Liver (tissue), 9 donors: ENCODE data around the gene SLC25A29. TPM values are rescaled to one million over a fixed set of nuclear protein-coding genes. Genes with fewer than 3 reads are reported as not detected.
"Not testable (repeated sequence)": the region's sequence is repeated elsewhere in the genome, so short reads cannot be mapped to it uniquely, and the experiment has no call there.

ENCODE experiments used
- DNase-seq: peaks from one replicate; pipeline ENCODE4 v3.0.0-alpha.2; 2017; ENCODE audit warnings: low spot score
- H3K27ac ChIP-seq, 2 donors: one replicate each; pipeline ENCODE4 v1.7.0; 2013; ENCODE audit warnings: inconsistent platforms in 2 of 2, low read length in 2 of 2, control low read depth in 1 of 2, low read depth in 1 of 2, mild to moderate bottlenecking in 1 of 2
- H3K27me3 ChIP-seq, 4 donors: one replicate each; pipeline versions ENCODE4 v1.6.1 to v1.7.0; 2013; ENCODE audit warnings: low read length in 3 of 4, inconsistent platforms in 1 of 4, mild to moderate bottlenecking in 1 of 4, moderate library complexity in 1 of 4; ENCODE audit not compliant: control insufficient read depth in 4 of 4, insufficient read depth in 4 of 4
- H3K36me3 ChIP-seq, 4 donors: one replicate each; pipeline versions ENCODE4 v1.6.1 to v1.7.0; 2013; ENCODE audit warnings: low read length in 3 of 4, mild to moderate bottlenecking in 3 of 4, low read depth in 1 of 4, moderate library complexity in 1 of 4; ENCODE audit not compliant: control insufficient read depth in 4 of 4, insufficient read depth in 3 of 4
- H3K4me1 ChIP-seq, 4 donors: one replicate each; pipeline versions ENCODE4 v1.6.1 to v1.7.0; 2013; ENCODE audit warnings: low read length in 3 of 4, mild to moderate bottlenecking in 3 of 4, moderate library complexity in 1 of 4; ENCODE audit not compliant: control insufficient read depth in 4 of 4, insufficient read depth in 4 of 4
- H3K4me3 ChIP-seq, 3 donors: one replicate each; pipeline versions ENCODE4 v1.6.1 to v1.7.0; 2013; ENCODE audit warnings: low read length in 3 of 3, control low read depth in 1 of 3, low read depth in 1 of 3, mild to moderate bottlenecking in 1 of 3
- H3K9ac ChIP-seq, 2 donors: one replicate each; pipeline ENCODE4 v1.7.0; 2013; ENCODE audit warnings: low read length in 2 of 2, mild to moderate bottlenecking in 2 of 2, moderate library complexity in 2 of 2, control low read depth in 1 of 2, low read depth in 1 of 2
- H3K9me3 ChIP-seq, 4 donors: one replicate each; pipeline versions ENCODE4 v1.6.1 to v1.7.0; 2013; ENCODE audit warnings: low read length in 3 of 4; ENCODE audit not compliant: control insufficient read depth in 4 of 4
- ATF3 ChIP-seq: IDR thresholded peaks from 2 replicates; pipeline ENCODE4 v1.6.1; 2016; ENCODE audit warnings: antibody characterized with exemption
- CTCF ChIP-seq: fragments of 150-350 bp; IDR thresholded peaks from 2 replicates; pipeline ENCODE4 v1.5.1; 2017; ENCODE audit warnings: improper control_type of control experiment, low read depth, low read length; ENCODE audit not compliant: missing input control
- EGR1 ChIP-seq, 2 donors: IDR thresholded peaks; 2 replicates each; pipeline ENCODE4 v1.6.1; 2016 to 2018; ENCODE audit warnings: antibody characterized with exemption in 2 of 2, low read depth in 2 of 2
- FOXA1 ChIP-seq: IDR thresholded peaks from 2 replicates; pipeline ENCODE4 v1.6.1; 2016; ENCODE audit warnings: antibody characterized with exemption
- FOXA2 ChIP-seq: IDR thresholded peaks from 2 replicates; pipeline ENCODE4 v1.6.1; 2016; ENCODE audit warnings: antibody characterized with exemption
- HNF4G ChIP-seq: IDR thresholded peaks from 2 replicates; pipeline ENCODE4 v1.6.1; 2016; ENCODE audit warnings: antibody characterized with exemption
- NR2F2 ChIP-seq: IDR thresholded peaks from 2 replicates; pipeline ENCODE4 v1.6.1; 2016; ENCODE audit warnings: antibody characterized with exemption
- REST ChIP-seq: IDR thresholded peaks from 2 replicates; pipeline ENCODE4 v1.6.1; 2016; ENCODE audit warnings: antibody characterized with exemption, mild to moderate bottlenecking
- RXRA ChIP-seq, 2 donors: IDR thresholded peaks; 2 replicates each; pipeline ENCODE4 v1.6.1; 2017 to 2018; ENCODE audit warnings: antibody characterized with exemption in 2 of 2, mild to moderate bottlenecking in 1 of 2
- SP1 ChIP-seq: IDR thresholded peaks from 2 replicates; pipeline ENCODE4 v1.6.1; 2018; ENCODE audit warnings: antibody characterized with exemption, mild to moderate bottlenecking
- ZBTB33 ChIP-seq: IDR thresholded peaks from 2 replicates; pipeline ENCODE4 v1.6.1; 2016; ENCODE audit warnings: antibody characterized with exemption
- WGBS: extraction: QIAGEN DNeasy Blood & Tissue Kit; methylation state at CpG from one replicate; pipeline ENCODE4 v1.1.7; 2013; 5-methylcytosine and 5-hydroxymethylcytosine counted together
- polyA plus RNA-seq, 2 donors: library from polyadenylated mRNA; stranded (reverse) in 1 of 2; unstranded in 1 of 2; fragments of 200-250 nt in 1 of 2; fragments of >200 nt in 1 of 2; fragmentation: Nextera tagmentation in 1 of 2; extraction: Ambion mirVana in 1 of 2; gene quantifications; one replicate each; pipeline versions ENCODE4 v1.2.1 to v1.2.3, GENCODE V29; 2013 to 2015
- total RNA-seq, 2 donors: library from RNA; depleted of rRNA; stranded (reverse); fragments of >200 nt; gene quantifications; one replicate each; pipeline ENCODE4 v1.2.3, GENCODE V29; 2014
- donor health status: healthy.
- donor health status: healthy.
- donor health status: healthy.
- donor health status: healthy.
- donor health status: healthy.

SLC25A29 gene
- total and polyA plus RNA-seq, 4 donors = 2.4 to 13.9 (median 8.9) TPM

GRCh38 chr14:100346306-100347091 lies 40.3 kb upstream of the SLC25A29 start:
- no peak overlapping the region for H3K9ac ChIP-seq
- peaks cover 6 to 45% (median 19%) of the 10 kb centered on the region in 4 donors for H3K36me3 ChIP-seq
- no peak overlapping the region for H3K27ac ChIP-seq
- TF ChIP-seq FOXA2 = no peak
- no peak for TF ChIP-seq FOXA1
- TF ChIP-seq ATF3 = no peak
- no peak for TF ChIP-seq EGR1 (IDR thresholded peaks at IDR 0.05; ENCODE audit: low read depth in 2 of 2)
- TF ChIP-seq HNF4G = no peak
- no peak for TF ChIP-seq SP1
- TF ChIP-seq REST = no peak
- DNase-seq = no peak
- no peak overlapping the region for H3K4me3 ChIP-seq
- peaks cover 0 to 4% (median 3%) of the 10 kb centered on the region in 4 donors for H3K4me1 ChIP-seq
- H3K9me3 ChIP-seq = no peaks in the 10 kb centered on the region
- no peaks in the 10 kb centered on the region for H3K27me3 ChIP-seq
- 96% methylated on average over 12 of the region's 12 CpGs for WGBS

GRCh38 chr14:100345711-100346110 lies 39.5 kb upstream of the SLC25A29 start:
- no peak overlapping the region for H3K27ac ChIP-seq
- peaks cover 0 to 4% (median 3%) of the 10 kb centered on the region in 4 donors for H3K4me1 ChIP-seq
- DNase-seq = no peak
- H3K27me3 ChIP-seq = no peaks in the 10 kb centered on the region
- 96% methylated on average over 17 of the region's 17 CpGs for WGBS
- TF ChIP-seq FOXA1 = no peak
- no peak for TF ChIP-seq NR2F2
- TF ChIP-seq RXRA (IDR thresholded peaks at IDR 0.05) = no peak
- TF ChIP-seq ZBTB33 = no peak
- no peak for TF ChIP-seq EGR1 (IDR thresholded peaks at IDR 0.05; ENCODE audit: low read depth in 2 of 2)
- no peak for TF ChIP-seq HNF4G
- TF ChIP-seq CTCF = no peak
- no peak overlapping the region for H3K4me3 ChIP-seq
- H3K9me3 ChIP-seq = no peaks in the 10 kb centered on the region
- peaks cover 6 to 37% (median 15%) of the 10 kb centered on the region in 4 donors for H3K36me3 ChIP-seq
- no peak overlapping the region for H3K9ac ChIP-seq

- H3K27me3 ChIP-seq, H3K9ac ChIP-seq, H3K27ac ChIP-seq, H3K9me3 ChIP-seq, H3K4me1 ChIP-seq, DNase-seq, H3K4me3 ChIP-seq: not testable (repeated sequence)
- WGBS = 95% methylated on average over 24 of the region's 35 CpGs
- H3K36me3 ChIP-seq = peaks cover 6 to 39% (median 13%) of the 10 kb centered on the region in 4 donors
Observed at GRCh38 chr14:100344657-100345056, 38.4 kb upstream of the SLC25A29 start.

- H3K4me3 ChIP-seq, H3K27ac ChIP-seq, H3K9ac ChIP-seq, H3K27me3 ChIP-seq, H3K9me3 ChIP-seq, H3K4me1 ChIP-seq, DNase-seq: not testable (repeated sequence)
- 98% methylated on average over 12 of the region's 12 CpGs for WGBS
- peaks cover 8 to 26% (median 13%) of the 10 kb centered on the region in 4 donors for H3K36me3 ChIP-seq
Observed at GRCh38 chr14:100342826-100343225, 36.6 kb upstream of the SLC25A29 start.
